HepG2 (cell line): ENCODE measurements around the gene TKTL1. TPM values are rescaled to one million over a fixed set of nuclear protein-coding genes. Genes with fewer than 3 reads are reported as not detected.
"Not testable (repeated sequence)": the region's sequence is repeated elsewhere in the genome, so short reads cannot be mapped to it uniquely, and the experiment has no call there.

Source experiments
- ATAC-seq: fragments of 200-7000 bp; cut with Tn5 transposase; 3 replicates; pipeline ENCODE4 v1.9.1; 2020; ENCODE audit warnings: mild to moderate bottlenecking, moderate library complexity
- BruUV-seq: library from RNA; stranded (reverse); fragments of 400-500 nt; replicated peaks from 2 replicates; lab custom pipeline; 2021; lab: Mats Ljungman, UMichigan
- CTCF ChIA-PET: fragments of 300-600 bp; formaldehyde crosslinking; extraction: SDS; loops from one replicate; lab custom pipeline; 2021; ENCODE audit warnings: low total read pairs, inconsistent platforms, low intra/inter-chr PET ratio; lab: Yijun Ruan, JAX
- POLR2A ChIA-PET: fragments of 350-600 bp; sonication (Branson Sonifier 250); formaldehyde crosslinking; loops from one replicate; lab custom pipeline; 2020; ENCODE audit warnings: antibody characterized with exemption, inconsistent platforms; lab: Yijun Ruan, JAX
- DNase-seq: peaks from one replicate; pipeline ENCODE4 v3.0.0-alpha.2; 2015; ENCODE audit warnings: low spot score
- FAIRE-seq: peaks from 3 replicates; lab custom pipeline; 2011; peaks lifted over from hg19 to GRCh38; lab: Jason Lieb, UNC
- H2AFZ ChIP-seq: one replicate; pipeline ENCODE4 v1.6.1; 2011; ENCODE audit warnings: low read length, inconsistent platforms
- H3K27ac ChIP-seq: fragments of 300-600 bp; 3 replicates; pipeline ENCODE4 v1.8.0; 2011; ENCODE audit warnings: mixed run types, mild to moderate bottlenecking, mixed read lengths, low read length, inconsistent platforms; ENCODE audit not compliant: insufficient read depth; ENCODE audit errors: extremely low read length
- H3K27me3 ChIP-seq, 2 experiments: fragments of 200-600 bp in 1 of 2; 2 replicates in 1 of 2; 3 replicates in 1 of 2; pipeline versions ENCODE4 v1.6.0 to v1.8.0; 2011; ENCODE audit warnings: low read length in 2 of 2, mild to moderate bottlenecking in 2 of 2, moderate library complexity in 2 of 2, inconsistent platforms in 1 of 2; ENCODE audit not compliant: insufficient read depth in 2 of 2, control insufficient read depth in 1 of 2
- H3K36me3 ChIP-seq, 2 experiments: fragments of 200-600 bp in 1 of 2; replicated peaks in 1 of 2; 2 replicates in 1 of 2; 3 replicates in 1 of 2; pipeline versions ENCODE4 v1.5.1 to v1.8.0; 2011; ENCODE audit warnings: low read length in 2 of 2, inconsistent platforms in 1 of 2; ENCODE audit not compliant: insufficient read depth in 2 of 2, control insufficient read depth in 1 of 2
- H3K4me1 ChIP-seq: 2 replicates; pipeline ENCODE4 v1.5.1; 2012; ENCODE audit warnings: low read length, inconsistent platforms; ENCODE audit not compliant: insufficient read depth
- H3K4me2 ChIP-seq: 2 replicates; pipeline ENCODE4 v1.6.0; 2011; ENCODE audit warnings: low read depth, low read length, inconsistent platforms
- H3K4me3 ChIP-seq, 3 experiments: fragments of 200-600 bp in 1 of 3; sonication (generic), shearing (Covaris generic) in 1 of 3; replicated peaks in 1 of 3; 2 replicates each; pipeline ENCODE4 v1.5.1; 2011 to 2016; ENCODE audit warnings: low read length in 3 of 3, inconsistent platforms in 2 of 3, low read depth in 2 of 3, mild to moderate bottlenecking in 2 of 3, control low read depth in 1 of 3, mixed read lengths in 1 of 3; ENCODE audit not compliant: insufficient read depth in 1 of 3
- H3K79me2 ChIP-seq: one replicate; pipeline ENCODE4 v1.6.1; 2011; ENCODE audit warnings: low read length, inconsistent platforms; ENCODE audit not compliant: insufficient read depth
- H3K9ac ChIP-seq: 2 replicates; pipeline ENCODE4 v1.6.0; 2011; ENCODE audit warnings: mild to moderate bottlenecking, low read depth, low read length, inconsistent platforms; ENCODE audit not compliant: insufficient read depth
- H3K9me3 ChIP-seq: 2 replicates; pipeline ENCODE4 v1.5.1; 2012; ENCODE audit warnings: mild to moderate bottlenecking, low read length
- H4K20me1 ChIP-seq: 2 replicates; pipeline ENCODE4 v1.6.0; 2011; ENCODE audit warnings: inconsistent platforms, mild to moderate bottlenecking, low read length, moderate library complexity; ENCODE audit not compliant: insufficient read depth
- AFF4 ChIP-seq: sonication (generic); formaldehyde crosslinking; IDR thresholded peaks from 2 replicates; pipeline ENCODE4 v1.4.0; 2020; ENCODE audit warnings: missing genetic modification reagents
- ATRX ChIP-seq: sonication (generic); formaldehyde crosslinking; IDR thresholded peaks from 2 replicates; pipeline ENCODE4 v1.4.0; 2020; ENCODE audit warnings: missing genetic modification reagents, borderline replicate concordance
- KLF15 ChIP-seq: sonication (generic); formaldehyde crosslinking; IDR thresholded peaks from 2 replicates; pipeline ENCODE4 v1.8.1; 2023; ENCODE audit warnings: borderline replicate concordance, mild to moderate bottlenecking, inconsistent platforms, missing genetic modification reagents, mixed read lengths
- PLRG1 ChIP-seq: fragments of 450-650 bp; conservative IDR thresholded peaks from 2 replicates; pipeline ENCODE4 v1.6.1; 2016
- ZFP62 ChIP-seq: sonication (generic); formaldehyde crosslinking; IDR thresholded peaks from 2 replicates; pipeline ENCODE4 v1.4.0; 2020; ENCODE audit warnings: missing genetic modification reagents
- WGBS: methylation state at CpG from one replicate; pipeline ENCODE4 v1.1.6; 2017; ENCODE audit warnings: low lambda C conversion rate; 5-methylcytosine and 5-hydroxymethylcytosine counted together
- in situ Hi-C: cut with HindIII; loops from 2 replicates; pipeline ENCODE4 v1.10.0; 2017; ENCODE audit warnings: low pct_unique_long_range_greater_than_20kb; ENCODE audit not compliant: extremely low pct_ligation_motif_present
- intact Hi-C: fragments of 100-400 bp; cut with micrococcal nuclease; formaldehyde crosslinking; loops from one replicate; pipeline ENCODE4 v1.10.0; 2022; ENCODE audit not compliant: unreplicated experiment
- polyA plus RNA-seq, 8 experiments: library from polyadenylated mRNA; depleted of rRNA in 3 of 8; stranded (reverse) in 7 of 8; unstranded in 1 of 8; fragments of >200 nt; fragmentation: Illumina TruSeq in 4 of 8; extraction: Trizol in 4 of 8; gene quantifications; 2 replicates each; pipeline versions ENCODE4 v1.2.1 to v1.2.3, GENCODE V29; 2011 to 2016; ENCODE audit warnings: low read depth in 4 of 8, missing spikeins in 1 of 8, mixed read lengths in 1 of 8; ENCODE audit not compliant: insufficient read depth in 1 of 8
- total RNA-seq, 5 experiments: library from RNA; depleted of rRNA; stranded (reverse); fragments of >200 nt; fragmentation: Illumina TruSeq; extraction: Trizol; gene quantifications; 2 replicates each; pipeline ENCODE4 v1.2.3, GENCODE V29; 2016; ENCODE audit warnings: low read depth in 1 of 5

TKTL1 gene
- total and polyA plus RNA-seq, 2 of the 13 experiments (the other 11 are each of a cell fraction or from before 2014, with no cell fraction given), result not detected

DNA sequence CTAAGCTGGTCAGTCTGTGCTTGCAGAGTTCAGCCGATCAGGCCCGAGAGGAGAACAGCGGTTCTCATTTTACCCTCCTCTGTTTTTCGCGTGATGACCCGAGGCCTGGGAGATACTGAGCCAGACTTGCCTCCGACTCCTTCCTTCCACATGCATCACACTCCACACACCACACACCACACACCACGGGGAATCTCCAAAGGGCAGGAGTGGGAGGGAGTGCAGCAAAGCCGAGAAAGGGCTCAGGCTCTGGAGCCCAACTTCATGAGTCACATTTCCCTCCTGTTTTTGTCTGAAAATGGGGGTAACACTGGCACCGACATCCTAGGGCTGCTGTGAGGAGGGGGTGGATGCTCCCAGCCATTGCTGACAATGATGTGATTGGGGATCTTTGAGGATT, 38.9 kb downstream of the TKTL1 start (continued):
- TF ChIP-seq AFF4 (CRISPR knock-in tag) (no peak), ATRX (CRISPR knock-in tag) (no peak), KLF15 (no peak), ZFP62 (CRISPR knock-in tag) (no peak), PLRG1 (no peak)

GRCh38 chrX:154341399-154342298, 46.1 kb downstream of the TKTL1 start:
- H3K4me3 ChIP-seq, POLR2A ChIA-PET, H2AFZ ChIP-seq, H3K79me2 ChIP-seq, H3K27me3 ChIP-seq, H3K36me3 ChIP-seq, H3K9me3 ChIP-seq, H3K9ac ChIP-seq, intact Hi-C loops, H3K27ac ChIP-seq, H3K4me2 ChIP-seq, CTCF ChIA-PET, H4K20me1 ChIP-seq, in situ Hi-C loops, BruUV-seq, DNase-seq, H3K4me1 ChIP-seq: not testable (repeated sequence)
- ATAC-seq (peak; percentile 68), FAIRE-seq (peak; percentile 99)
- no CpG with 5 or more reads among the region's 115 CpGs for WGBS

DNA sequence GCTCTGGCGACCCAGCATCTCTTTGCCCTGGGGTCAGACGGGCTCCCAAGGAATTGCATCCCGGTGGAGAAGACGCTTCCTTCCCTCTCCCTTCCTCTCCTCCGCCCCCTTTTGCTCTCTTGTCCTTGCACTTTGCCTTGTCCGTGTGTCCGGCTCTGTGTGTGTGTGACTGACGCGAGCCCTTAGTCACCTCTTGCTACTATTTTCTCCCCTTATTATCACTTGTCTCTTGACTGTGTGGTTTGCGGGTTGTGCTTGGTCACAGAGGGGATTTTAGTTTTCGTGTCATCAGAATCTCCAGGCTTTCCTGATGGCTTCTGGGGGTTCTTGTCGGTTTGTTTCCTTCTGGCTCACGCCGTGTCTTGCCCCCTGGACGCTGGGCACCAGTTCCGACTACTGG, 47.5 kb downstream of the TKTL1 start:
- H3K9ac ChIP-seq, H3K27me3 ChIP-seq, POLR2A ChIA-PET, H4K20me1 ChIP-seq, intact Hi-C loops, H3K79me2 ChIP-seq, DNase-seq, H3K4me3 ChIP-seq, CTCF ChIA-PET, H3K4me2 ChIP-seq, H3K27ac ChIP-seq, BruUV-seq, H3K9me3 ChIP-seq, ATAC-seq, H3K4me1 ChIP-seq, in situ Hi-C loops, FAIRE-seq, H2AFZ ChIP-seq, H3K36me3 ChIP-seq: not testable (repeated sequence)
- WGBS, result no CpG with 5 or more reads among the region's 16 CpGs

DNA sequence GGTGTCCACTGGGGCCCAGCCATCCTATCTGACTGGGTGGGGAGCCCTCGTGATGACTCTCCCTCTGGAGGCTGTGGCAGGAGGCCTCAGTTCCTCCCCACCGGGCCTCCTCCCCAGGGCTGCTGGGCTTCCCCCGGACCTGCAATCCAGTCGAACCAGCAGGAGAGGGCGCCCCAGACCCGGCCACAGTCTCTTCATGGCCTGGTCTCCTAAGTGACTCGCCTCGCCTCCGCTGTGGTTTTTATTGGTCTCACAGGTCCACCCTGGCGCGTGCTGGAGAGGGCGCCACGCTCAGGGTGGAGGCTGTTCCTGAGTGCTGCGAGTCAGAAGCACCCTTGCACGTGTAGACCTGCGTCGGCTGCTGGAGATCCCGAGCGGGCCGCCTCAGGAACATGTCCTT, 48.0 kb downstream of the TKTL1 start:
- H2AFZ ChIP-seq, H3K4me2 ChIP-seq, intact Hi-C loops, H3K4me3 ChIP-seq, in situ Hi-C loops, H3K27ac ChIP-seq, H3K27me3 ChIP-seq, H3K36me3 ChIP-seq, H4K20me1 ChIP-seq, H3K4me1 ChIP-seq, BruUV-seq, DNase-seq, H3K79me2 ChIP-seq, POLR2A ChIA-PET, H3K9me3 ChIP-seq, H3K9ac ChIP-seq, CTCF ChIA-PET: not testable (repeated sequence)
- no CpG with 5 or more reads among the region's 20 CpGs for WGBS
- ATAC-seq (peak; percentile 25), FAIRE-seq (peak; percentile 99)
